K562 (cell line): ENCODE data around the gene PLPP1. TPM values are rescaled to one million over a fixed set of nuclear protein-coding genes. Genes with fewer than 3 reads are reported as not detected.

Experiments used
- ATAC-seq: fragments of 200-7000 bp; cut with Tn5 transposase; 3 replicates; pipeline ENCODE4 v1.9.1; 2020; ENCODE audit warnings: moderate library complexity
- BruUV-seq: library from RNA; stranded (reverse); fragments of 400-500 nt; replicated peaks from 2 replicates; lab custom pipeline; 2021; lab: Mats Ljungman, UMichigan
- CTCF ChIA-PET: fragments of 300-600 bp; formaldehyde crosslinking; extraction: SDS; loops from one replicate; lab custom pipeline; 2021; ENCODE audit warnings: low intra/inter-chr PET ratio; lab: Yijun Ruan, JAX
- POLR2A ChIA-PET: fragments of 300-600, 350-650 bp; sonication (Branson Sonifier 250); formaldehyde crosslinking; extraction: SDS; loops from one replicate; lab custom pipeline; 2021; ENCODE audit warnings: antibody characterized with exemption, inconsistent platforms; lab: Yijun Ruan, JAX
- DNase-seq, 4 experiments: peaks; one replicate each; pipeline versions ENCODE4 v3.0.0 to v3.0.0-alpha.2; 2011 to 2018; ENCODE audit warnings: low spot score in 3 of 4, mixed read lengths in 3 of 4; ENCODE audit errors: extremely low read depth in 1 of 4
- FAIRE-seq: peaks from 2 replicates; lab custom pipeline; 2011; peaks lifted over from hg19 to GRCh38; lab: Jason Lieb, UNC
- H2AFZ ChIP-seq: 2 replicates; pipeline ENCODE4 v1.6.0; 2011; ENCODE audit warnings: low read depth, low read length, control low read depth, inconsistent platforms
- H3K27ac ChIP-seq: fragments of 200-600 bp; 3 replicates; pipeline ENCODE4 v1.8.0; 2011; ENCODE audit warnings: low read depth, mild to moderate bottlenecking, control low read depth, inconsistent platforms, low read length, moderate library complexity, mixed read lengths; ENCODE audit errors: extremely low read depth
- H3K27me3 ChIP-seq, 2 experiments: fragments of 300-600 bp in 1 of 2; 2 replicates in 1 of 2; 3 replicates in 1 of 2; pipeline versions ENCODE4 v1.6.0 to v1.8.0; 2011; ENCODE audit warnings: inconsistent platforms in 2 of 2, low read length in 2 of 2, mild to moderate bottlenecking in 1 of 2, mixed read lengths in 1 of 2, moderate library complexity in 1 of 2; ENCODE audit not compliant: control insufficient read depth in 2 of 2, insufficient read depth in 2 of 2
- H3K36me3 ChIP-seq: fragments of 300-600 bp; 3 replicates; pipeline ENCODE4 v1.8.0; 2011; ENCODE audit warnings: mild to moderate bottlenecking, low read length, inconsistent platforms; ENCODE audit not compliant: control insufficient read depth, insufficient read depth
- H3K4me1 ChIP-seq, 2 experiments: fragments of 200-600 bp in 1 of 2; replicated peaks in 1 of 2; 2 replicates in 1 of 2; 3 replicates in 1 of 2; pipeline versions ENCODE4 v1.5.1 to v1.8.0; 2011; ENCODE audit warnings: inconsistent platforms in 2 of 2, low read length in 2 of 2, mild to moderate bottlenecking in 1 of 2, mixed read lengths in 1 of 2, moderate library complexity in 1 of 2; ENCODE audit not compliant: control insufficient read depth in 2 of 2, insufficient read depth in 2 of 2
- H3K4me2 ChIP-seq: 2 replicates; pipeline ENCODE4 v1.6.1; 2011; ENCODE audit warnings: low read length, control low read depth, inconsistent platforms, mixed read lengths; ENCODE audit not compliant: insufficient read depth
- H3K4me3 ChIP-seq: fragments of 200-600 bp; sonication (generic), shearing (Covaris generic); 2 replicates; pipeline ENCODE4 v1.5.1; 2016; ENCODE audit warnings: control low read depth, inconsistent platforms
- H3K79me2 ChIP-seq: fragments of 200-600 bp; 3 replicates; pipeline ENCODE4 v1.8.0; 2011; ENCODE audit warnings: low read length, inconsistent platforms; ENCODE audit not compliant: control insufficient read depth, insufficient read depth
- H3K9ac ChIP-seq, 2 experiments: 2 replicates each; pipeline versions ENCODE4 v1.6.0 to v1.6.1; 2011; ENCODE audit warnings: low read depth in 2 of 2, low read length in 2 of 2, control low read depth in 1 of 2, inconsistent platforms in 1 of 2, mild to moderate bottlenecking in 1 of 2, mixed read lengths in 1 of 2; ENCODE audit not compliant: insufficient read depth in 1 of 2
- H3K9me1 ChIP-seq: one replicate; pipeline ENCODE4 v1.6.0; 2011; ENCODE audit warnings: inconsistent platforms, mild to moderate bottlenecking, low read length, moderate library complexity; ENCODE audit not compliant: control insufficient read depth, insufficient read depth
- H3K9me3 ChIP-seq: replicated peaks from 2 replicates; pipeline ENCODE4 v1.5.1; 2011; ENCODE audit warnings: low read depth, low read length, inconsistent platforms; ENCODE audit not compliant: control insufficient read depth, insufficient read depth
- H4K20me1 ChIP-seq: replicated peaks from 2 replicates; pipeline ENCODE4 v1.6.1; 2011; ENCODE audit warnings: low read length, inconsistent platforms, mixed read lengths; ENCODE audit not compliant: control insufficient read depth, insufficient read depth
- ATF2 ChIP-seq: sonication (generic); formaldehyde crosslinking; IDR thresholded peaks from 2 replicates; pipeline ENCODE4 v1.8.1; 2022; ENCODE audit warnings: missing genetic modification reagents
- FIP1L1 ChIP-seq: fragments of 200-400 bp; formaldehyde crosslinking; IDR thresholded peaks from 2 replicates; pipeline ENCODE4 v1.6.1; 2018; ENCODE audit warnings: mild to moderate bottlenecking, low read depth, low read length; ENCODE audit not compliant: poor library complexity, severe bottlenecking
- GTF2F1 ChIP-seq: IDR thresholded peaks from 2 replicates; pipeline ENCODE4 v1.6.1; 2011; ENCODE audit warnings: low read depth, low read length, improper control_type of control experiment
- HIVEP1 ChIP-seq: fragments of 250-450 bp; sonication (Bioruptor Pico); IDR thresholded peaks from 2 replicates; pipeline ENCODE4 v1.4.0; 2020; ENCODE audit warnings: mild to moderate bottlenecking
- NFIC ChIP-seq: fragments of 450-650 bp; IDR thresholded peaks from 2 replicates; pipeline ENCODE4 v1.6.1; 2017; ENCODE audit warnings: mild to moderate bottlenecking, inconsistent platforms
- TBP ChIP-seq: optimal IDR thresholded peaks from 2 replicates; pipeline ENCODE3; 2011; ENCODE audit warnings: low read depth, low read length, improper control_type of control experiment
- U2AF2 ChIP-seq: fragments of 200-400 bp; formaldehyde crosslinking; optimal IDR thresholded peaks from 2 replicates; pipeline ENCODE3; 2017; ENCODE audit warnings: low read depth, mild to moderate bottlenecking, low read length
- ZNF12 ChIP-seq: sonication (generic); formaldehyde crosslinking; IDR thresholded peaks from 2 replicates; pipeline ENCODE4 v1.4.0; 2020; ENCODE audit warnings: mild to moderate bottlenecking, missing genetic modification reagents
- ZNF133 ChIP-seq: fragments of 250-450 bp; sonication (Bioruptor Pico); IDR thresholded peaks from 2 replicates; pipeline ENCODE4 v1.4.0; 2020; ENCODE audit warnings: mild to moderate bottlenecking
- WGBS: fragments of 100-300 bp; shearing (Covaris generic); methylation state at CpG from one replicate; pipeline ENCODE4 v1.1.6; 2016; ENCODE audit warnings: low coverage, mixed read lengths; ENCODE audit not compliant: insufficient coverage; ENCODE audit errors: missing lambda C conversion rate; 5-methylcytosine and 5-hydroxymethylcytosine counted together
- in situ Hi-C: fragments of 300-500 bp; cut with MboI; formaldehyde crosslinking; loops from 4 replicates; pipeline ENCODE4 v1.15.0; 2018; ENCODE audit warnings: inconsistent platforms, mixed read lengths
- intact Hi-C: fragments of 100-400 bp; cut with micrococcal nuclease; formaldehyde crosslinking; loops from 2 replicates; pipeline ENCODE4 v1.14.2; 2022
- polyA plus RNA-seq, 8 experiments: library from polyadenylated mRNA; depleted of rRNA in 4 of 8; stranded (reverse) in 5 of 8; unstranded in 3 of 8; fragments of >200 nt; fragmentation: Nextera tagmentation in 2 of 8; fragmentation: Illumina TruSeq in 1 of 8; extraction: Ambion mirVana in 2 of 8; extraction: Trizol in 1 of 8; gene quantifications; 2 replicates each; pipeline versions ENCODE4 v1.2.1 to v1.2.3, GENCODE V29; 2011 to 2014; ENCODE audit warnings: inconsistent platforms in 1 of 8, missing spikeins in 1 of 8
- total RNA-seq, 7 experiments: library from RNA; depleted of rRNA in 6 of 7; stranded (reverse); fragments of >200 nt in 6 of 7; fragmentation: Illumina TruSeq in 2 of 7; extraction: Trizol in 2 of 7; gene quantifications; 2 replicates each; pipeline versions ENCODE4 v1.2.1 to v1.2.3, GENCODE V29; 2011 to 2021; ENCODE audit warnings: low replicate concordance in 1 of 7
- TF ChIP-seq, protein P1 (sequence below): IDR thresholded peaks from 3 replicates; pipeline ENCODE4 v1.6.1; 2011; ENCODE audit warnings: borderline replicate concordance, mild to moderate bottlenecking; ENCODE audit not compliant: insufficient read length, insufficient read depth
- TF ChIP-seq, protein P2 (sequence below): sonication (generic); formaldehyde crosslinking; IDR thresholded peaks from 2 replicates; pipeline ENCODE4 v1.9.0; 2022; ENCODE audit warnings: mild to moderate bottlenecking, missing genetic modification reagents

Gene PLPP1
- total and polyA plus RNA-seq, 9 of the 15 experiments (the other 6 are each of a cell fraction or from before 2014, with no cell fraction given), result 0.04 to 0.24 (median 0.04) TPM; not detected in 6

- no peaks in the 10 kb centered on the region for H3K4me1 ChIP-seq
- in situ Hi-C loops, result no loop called here
- H3K9me1 ChIP-seq, result no peaks in the 10 kb centered on the region
- DNase-seq (no peak), FAIRE-seq (no peak), ATAC-seq (no peak)
- ChIA-PET POLR2A (no interaction called here), CTCF (no interaction called here)
- no peak overlapping the region for H2AFZ ChIP-seq
- H3K36me3 ChIP-seq, result no peaks in the 10 kb centered on the region
- BruUV-seq, result no TSS peak
- intact Hi-C loops, result no loop called here
- H3K27ac ChIP-seq, result no peak overlapping the region
- H3K9ac ChIP-seq, result no peak overlapping the region
- H4K20me1 ChIP-seq, result no peaks in the 10 kb centered on the region
- H3K9me3 ChIP-seq, result no peaks in the 10 kb centered on the region
- H3K27me3 ChIP-seq, result peaks cover 8% of the 10 kb centered on the region in 2 experiments; a peak in 4 of 5 replicates
- 2% methylated on average over 3 of the region's 3 CpGs for WGBS
- no peaks in the 10 kb centered on the region for H3K79me2 ChIP-seq
- no peak overlapping the region for H3K4me2 ChIP-seq
- TF ChIP-seq U2AF2 (no peak), ZNF133 (CRISPR knock-in tag) (no peak), NFIC (no peak), GTF2F1 (no peak), ATF2 (CRISPR knock-in tag) (no peak), ZNF12 (CRISPR knock-in tag) (no peak), TBP (no peak), HIVEP1 (CRISPR knock-in tag) (no peak), FIP1L1 (no peak)
- TF ChIP-seq, protein P1, sequence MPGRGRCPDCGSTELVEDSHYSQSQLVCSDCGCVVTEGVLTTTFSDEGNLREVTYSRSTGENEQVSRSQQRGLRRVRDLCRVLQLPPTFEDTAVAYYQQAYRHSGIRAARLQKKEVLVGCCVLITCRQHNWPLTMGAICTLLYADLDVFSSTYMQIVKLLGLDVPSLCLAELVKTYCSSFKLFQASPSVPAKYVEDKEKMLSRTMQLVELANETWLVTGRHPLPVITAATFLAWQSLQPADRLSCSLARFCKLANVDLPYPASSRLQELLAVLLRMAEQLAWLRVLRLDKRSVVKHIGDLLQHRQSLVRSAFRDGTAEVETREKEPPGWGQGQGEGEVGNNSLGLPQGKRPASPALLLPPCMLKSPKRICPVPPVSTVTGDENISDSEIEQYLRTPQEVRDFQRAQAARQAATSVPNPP, result no peak
- TF ChIP-seq, protein P2, sequence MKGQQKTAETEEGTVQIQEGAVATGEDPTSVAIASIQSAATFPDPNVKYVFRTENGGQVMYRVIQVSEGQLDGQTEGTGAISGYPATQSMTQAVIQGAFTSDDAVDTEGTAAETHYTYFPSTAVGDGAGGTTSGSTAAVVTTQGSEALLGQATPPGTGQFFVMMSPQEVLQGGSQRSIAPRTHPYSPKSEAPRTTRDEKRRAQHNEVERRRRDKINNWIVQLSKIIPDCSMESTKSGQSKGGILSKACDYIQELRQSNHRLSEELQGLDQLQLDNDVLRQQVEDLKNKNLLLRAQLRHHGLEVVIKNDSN (CRISPR knock-in tag), result no peak
- H3K4me3 ChIP-seq, result no peak overlapping the region
These were observed 71.2 kb downstream of the PLPP1 start for GRCh38 chr5:55463613-55464012.
